Calu3 (cell line): ENCODE measurements around the gene CAMK1D. TPM values are rescaled to one million over a fixed set of nuclear protein-coding genes. Genes with fewer than 3 reads are reported as not detected.

Experiments
- BruUV-seq: library from RNA; stranded (reverse); fragments of 400-500 nt; replicated peaks from 2 replicates; lab custom pipeline; 2021; lab: Mats Ljungman, UMichigan
- CTCF ChIA-PET: fragments of 300-600 bp; sonication (Branson Sonifier 250); formaldehyde crosslinking; loops from one replicate; lab custom pipeline; 2022; ENCODE audit warnings: antibody characterized with exemption; lab: Charles Lee
- DNase-seq: peaks from one replicate; pipeline ENCODE4 v3.0.0; 2022
- H3K27ac Mint-ChIP-seq: one replicate; pipeline ENCODE4 v1.8.0; 2022; ENCODE audit warnings: mixed read lengths; ENCODE audit not compliant: unreplicated experiment
- H3K27me3 Mint-ChIP-seq: one replicate; pipeline ENCODE4 v1.8.0; 2022; ENCODE audit warnings: mixed read lengths; ENCODE audit not compliant: unreplicated experiment
- H3K36me3 Mint-ChIP-seq: one replicate; pipeline ENCODE4 v1.8.0; 2022; ENCODE audit warnings: mild to moderate bottlenecking, moderate library complexity, mixed read lengths; ENCODE audit not compliant: insufficient read depth, unreplicated experiment
- H3K4me1 Mint-ChIP-seq: one replicate; pipeline ENCODE4 v1.8.0; 2022; ENCODE audit warnings: mild to moderate bottlenecking, low read depth, mixed read lengths; ENCODE audit not compliant: unreplicated experiment
- H3K4me3 Mint-ChIP-seq: one replicate; pipeline ENCODE4 v1.8.0; 2022; ENCODE audit warnings: mild to moderate bottlenecking, low read depth, moderate library complexity, mixed read lengths; ENCODE audit not compliant: unreplicated experiment
- H3K9me3 Mint-ChIP-seq: one replicate; pipeline ENCODE4 v1.8.0; 2022; ENCODE audit warnings: low read depth, mixed read lengths; ENCODE audit not compliant: unreplicated experiment
- CTCF ChIP-seq: fragments of 200-600 bp; IDR thresholded peaks from one replicate; pipeline ENCODE4 v1.8.0; 2022; ENCODE audit warnings: antibody characterized with exemption; ENCODE audit not compliant: unreplicated experiment
- intact Hi-C: fragments of 100-400 bp; cut with micrococcal nuclease; formaldehyde crosslinking; loops from one replicate; pipeline ENCODE4 v1.10.0; 2022; ENCODE audit not compliant: unreplicated experiment
- total RNA-seq: library from RNA; stranded (reverse); gene quantifications from 2 replicates; pipeline ENCODE4 v1.2.3, GENCODE V29; 2022

CAMK1D gene
- total RNA-seq, 1 experiment from 2014 or later = 2.6 TPM

- no peaks in the 10 kb centered on the region for H3K36me3 Mint-ChIP-seq
- H3K27ac Mint-ChIP-seq = no peak overlapping the region
- intact Hi-C loops = no loop called here
- peaks cover 60% of the 10 kb centered on the region for H3K27me3 Mint-ChIP-seq
- no peaks in the 10 kb centered on the region for H3K4me1 Mint-ChIP-seq
- no peak for TF ChIP-seq CTCF
- H3K9me3 Mint-ChIP-seq = no peaks in the 10 kb centered on the region
- H3K4me3 Mint-ChIP-seq = no peak overlapping the region
- DNase-seq = no peak
- BruUV-seq = no TSS peak
- CTCF ChIA-PET = interaction anchor here (0.7 to 1.2 kb wide), 2 partner anchors 48 to 401 kb away, joined by 3 read pairs; no protein-coding TSS in a partner anchor
Observed at GRCh38 chr10:12661671-12662070, 312.3 kb downstream of the CAMK1D start.

- intact Hi-C loops = no loop called here
- BruUV-seq = no TSS peak
- no peak for TF ChIP-seq CTCF
- Mint-ChIP-seq H3K9me3 (no peaks in the 10 kb centered on the region), H3K27ac (no peak overlapping the region), H3K4me1 (no peaks in the 10 kb centered on the region), H3K27me3 (peaks cover 47% of the 10 kb centered on the region), H3K36me3 (no peaks in the 10 kb centered on the region), H3K4me3 (no peak overlapping the region)
- DNase-seq = no peak
- CTCF ChIA-PET = no interaction called here
Observed at GRCh38 chr10:12663863-12664262, 314.5 kb downstream of the CAMK1D start.

- Mint-ChIP-seq H3K9me3 (no peaks in the 10 kb centered on the region), H3K27ac (no peak overlapping the region), H3K4me1 (no peaks in the 10 kb centered on the region), H3K27me3 (peaks cover 32% of the 10 kb centered on the region), H3K36me3 (no peaks in the 10 kb centered on the region), H3K4me3 (no peak overlapping the region)
- BruUV-seq = no TSS peak
- TF ChIP-seq CTCF = no peak
- CTCF ChIA-PET = no interaction called here
- intact Hi-C loops = no loop called here
- no peak for DNase-seq
Observed at GRCh38 chr10:12665501-12665900, 316.2 kb downstream of the CAMK1D start.

DNA sequence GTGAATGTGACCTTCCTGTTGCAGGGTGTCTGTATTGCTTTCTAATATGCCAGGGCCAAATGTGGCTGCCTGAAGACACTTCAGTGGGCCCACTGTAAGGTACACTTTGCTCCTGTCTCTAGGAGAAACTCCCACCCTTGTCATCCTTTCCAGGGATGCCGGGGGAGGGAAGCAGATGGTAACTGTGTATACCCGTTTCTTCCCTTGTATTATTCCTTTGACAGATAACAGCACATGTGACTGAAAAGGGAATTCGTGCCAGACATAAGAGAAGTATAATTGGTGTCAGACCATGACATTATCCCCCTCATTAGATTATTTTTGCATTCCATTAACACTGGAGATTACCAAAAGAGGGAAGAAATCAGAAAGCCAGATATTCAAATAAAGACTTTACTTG is 317.7 kb downstream of the CAMK1D start:
- Mint-ChIP-seq H3K9me3 (no peaks in the 10 kb centered on the region), H3K27me3 (peaks cover 17% of the 10 kb centered on the region), H3K4me3 (no peak overlapping the region), H3K27ac (no peak overlapping the region), H3K36me3 (no peaks in the 10 kb centered on the region), H3K4me1 (no peaks in the 10 kb centered on the region)
- BruUV-seq = no TSS peak
- intact Hi-C loops = no loop called here
- TF ChIP-seq CTCF = no peak
- DNase-seq = no peak
- CTCF ChIA-PET = no interaction called here
